ENCODE data around the gene CLCN7. TPM values are rescaled to one million over a fixed set of nuclear protein-coding genes. Genes with fewer than 3 reads are reported as not detected.

Gene CLCN7
- total and polyA plus RNA-seq, 2 experiments from 2014 or later = 17.4 to 53.8 TPM

- Histone ChIP-seq H3K4me3 (no peak overlapping the region), H2AFZ (no peak overlapping the region), H3K9me2 (ENCODE audit: insufficient read depth) (no peaks in the 10 kb centered on the region), H3K79me2 (replicated peaks; ENCODE audit: insufficient read depth) (peaks cover 18% of the 10 kb centered on the region), H3K27me3 (ENCODE audit: insufficient read depth) (no peaks in the 10 kb centered on the region), H3F3A (replicated peaks; ENCODE audit: low read depth) (no peaks in the 10 kb centered on the region), H3K4me2 (no peak overlapping the region), H4K20me1 (replicated peaks; ENCODE audit: insufficient read depth) (peaks cover 12% of the 10 kb centered on the region), H3K36me3 (ENCODE audit: insufficient read depth) (no peaks in the 10 kb centered on the region), H3K27ac (ENCODE audit: low read depth) (no peak overlapping the region), H3K4me1 (ENCODE audit: insufficient read depth) (no peaks in the 10 kb centered on the region)
- H3K4me1 Mint-ChIP-seq = no peaks in the 10 kb centered on the region; the same call in 2 of the 3 replicates
- DNase-seq (ENCODE audit: low spot score) (no peak), ATAC-seq (no peak)
- no peak overlapping the region for H3K27ac Mint-ChIP-seq
- H3K27me3 Mint-ChIP-seq (ENCODE audit: insufficient read depth, low read depth, poor library complexity) = peaks cover 20% of the 10 kb centered on the region
- no peaks in the 10 kb centered on the region for H3K9me3 Mint-ChIP-seq
- peaks cover 14% of the 10 kb centered on the region; the same call in 2 of the 3 replicates for H3K36me3 Mint-ChIP-seq (ENCODE audit: low read depth)
- H3K4me3 Mint-ChIP-seq = no peak overlapping the region
- TF ChIP-seq CTCF (conservative IDR thresholded peaks at IDR 0.05; ENCODE audit: low read depth in 2 of 2) (no peak), NANOG (IDR thresholded peaks at IDR 0.05; ENCODE audit: borderline replicate concordance) (no peak), ZNF331 (CRISPR knock-in tag; IDR thresholded peaks at IDR 0.05; ENCODE audit: low read depth) (no peak), ZNF114 (CRISPR knock-in tag; IDR thresholded peaks at IDR 0.05) (no peak), JUNB (IDR thresholded peaks at IDR 0.05; ENCODE audit: unreplicated experiment) (no peak), ZNF462 (CRISPR knock-in tag; IDR thresholded peaks at IDR 0.05) (no peak), EZH2phosphoT487 (IDR thresholded peaks at IDR 0.05; ENCODE audit: unreplicated experiment) (no peak), STAT1 (IDR thresholded peaks at IDR 0.05; ENCODE audit: unreplicated experiment) (no peak), CREB1 (CRISPR knock-in tag; IDR thresholded peaks at IDR 0.05; ENCODE audit: low read depth) (no peak), POLR2AphosphoS5 (IDR thresholded peaks at IDR 0.05; ENCODE audit: low read depth) (no peak), EZH2 (IDR thresholded peaks at IDR 0.05; ENCODE audit: low read depth, unreplicated experiment) (no peak)
- TF ChIP-seq, protein P1, sequence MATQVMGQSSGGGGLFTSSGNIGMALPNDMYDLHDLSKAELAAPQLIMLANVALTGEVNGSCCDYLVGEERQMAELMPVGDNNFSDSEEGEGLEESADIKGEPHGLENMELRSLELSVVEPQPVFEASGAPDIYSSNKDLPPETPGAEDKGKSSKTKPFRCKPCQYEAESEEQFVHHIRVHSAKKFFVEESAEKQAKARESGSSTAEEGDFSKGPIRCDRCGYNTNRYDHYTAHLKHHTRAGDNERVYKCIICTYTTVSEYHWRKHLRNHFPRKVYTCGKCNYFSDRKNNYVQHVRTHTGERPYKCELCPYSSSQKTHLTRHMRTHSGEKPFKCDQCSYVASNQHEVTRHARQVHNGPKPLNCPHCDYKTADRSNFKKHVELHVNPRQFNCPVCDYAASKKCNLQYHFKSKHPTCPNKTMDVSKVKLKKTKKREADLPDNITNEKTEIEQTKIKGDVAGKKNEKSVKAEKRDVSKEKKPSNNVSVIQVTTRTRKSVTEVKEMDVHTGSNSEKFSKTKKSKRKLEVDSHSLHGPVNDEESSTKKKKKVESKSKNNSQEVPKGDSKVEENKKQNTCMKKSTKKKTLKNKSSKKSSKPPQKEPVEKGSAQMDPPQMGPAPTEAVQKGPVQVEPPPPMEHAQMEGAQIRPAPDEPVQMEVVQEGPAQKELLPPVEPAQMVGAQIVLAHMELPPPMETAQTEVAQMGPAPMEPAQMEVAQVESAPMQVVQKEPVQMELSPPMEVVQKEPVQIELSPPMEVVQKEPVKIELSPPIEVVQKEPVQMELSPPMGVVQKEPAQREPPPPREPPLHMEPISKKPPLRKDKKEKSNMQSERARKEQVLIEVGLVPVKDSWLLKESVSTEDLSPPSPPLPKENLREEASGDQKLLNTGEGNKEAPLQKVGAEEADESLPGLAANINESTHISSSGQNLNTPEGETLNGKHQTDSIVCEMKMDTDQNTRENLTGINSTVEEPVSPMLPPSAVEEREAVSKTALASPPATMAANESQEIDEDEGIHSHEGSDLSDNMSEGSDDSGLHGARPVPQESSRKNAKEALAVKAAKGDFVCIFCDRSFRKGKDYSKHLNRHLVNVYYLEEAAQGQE (IDR thresholded peaks at IDR 0.05; ENCODE audit: unreplicated experiment) = no peak
- TF ChIP-seq, protein P2, sequence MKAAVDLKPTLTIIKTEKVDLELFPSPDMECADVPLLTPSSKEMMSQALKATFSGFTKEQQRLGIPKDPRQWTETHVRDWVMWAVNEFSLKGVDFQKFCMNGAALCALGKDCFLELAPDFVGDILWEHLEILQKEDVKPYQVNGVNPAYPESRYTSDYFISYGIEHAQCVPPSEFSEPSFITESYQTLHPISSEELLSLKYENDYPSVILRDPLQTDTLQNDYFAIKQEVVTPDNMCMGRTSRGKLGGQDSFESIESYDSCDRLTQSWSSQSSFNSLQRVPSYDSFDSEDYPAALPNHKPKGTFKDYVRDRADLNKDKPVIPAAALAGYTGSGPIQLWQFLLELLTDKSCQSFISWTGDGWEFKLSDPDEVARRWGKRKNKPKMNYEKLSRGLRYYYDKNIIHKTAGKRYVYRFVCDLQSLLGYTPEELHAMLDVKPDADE (IDR thresholded peaks at IDR 0.05) = no peak
Observed at GRCh38 chr16:1403036-1403435, 71.8 kb downstream of the CLCN7 start.

Measured in GM23338 (cell line).